NCI-H748 treated with DMSO at 0.1 percent for 48 hours (cell line): ENCODE results near the gene SCNM1.
"Not testable (repeated sequence)": the region's sequence is repeated elsewhere in the genome, so short reads cannot be mapped to it uniquely, and the experiment has no call there.

Experiments used
- DNase-seq: peaks from one replicate; lab custom pipeline; 2025; lab: John Stamatoyannopoulos, UW

SCNM1 gene

GRCh38 chr1:151146412-151147131 is 19.4 kb upstream of the SCNM1 start, which contains the start of gene SEMA6C:
SEMA6C (minus strand) TSS chr1:151146631; CDS start chr1:151142621, 4,010 bp downstream.
- peak; percentile 84 for DNase-seq

DNA sequence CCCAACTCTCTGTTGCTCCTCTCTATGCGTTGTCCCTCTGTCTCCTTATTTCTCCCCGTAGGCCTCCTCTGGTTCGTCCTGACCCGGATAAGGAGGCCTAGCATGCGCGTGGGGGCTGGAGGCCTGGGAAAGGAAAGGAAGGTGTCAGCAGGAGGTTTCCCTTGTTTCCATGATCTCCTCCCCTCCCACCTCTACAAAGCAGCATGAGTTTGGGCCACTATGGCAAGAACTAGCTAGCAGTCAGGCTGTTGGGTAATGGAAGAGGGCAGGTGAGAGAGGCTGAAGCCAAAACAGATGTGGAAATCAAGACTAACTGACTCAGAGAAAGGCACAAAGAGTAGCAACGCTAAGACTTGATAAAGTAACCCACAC is 18.8 kb upstream of the SCNM1 start:
- no peak for DNase-seq

- DNase-seq = no peak
These were observed 18.3 kb upstream of the SCNM1 start for GRCh38 chr1:151147665-151148064.

DNA sequence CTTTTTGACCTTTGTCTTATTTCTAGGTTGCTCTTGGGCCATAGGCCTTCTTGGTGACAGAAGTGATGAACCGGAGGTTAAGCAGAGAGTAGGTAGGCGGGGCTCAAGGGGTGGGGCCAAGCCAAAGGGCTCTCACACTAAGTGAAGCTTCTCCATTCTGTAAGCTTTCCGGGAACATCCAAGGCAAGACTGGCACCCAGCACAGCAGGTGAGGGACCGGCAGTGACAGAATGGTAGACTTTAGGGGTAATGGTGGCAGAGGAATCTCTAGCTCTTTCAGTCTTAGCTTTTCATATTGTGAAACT is 9.5 kb upstream of the SCNM1 start, which contains the start of gene TNFAIP8L2:
TNFAIP8L2 (plus strand) TSS at position 135 of the 305 bp plus-strand sequence. CDS start 2,049 bp downstream, outside the sequence.
- DNase-seq = no peak

- no peak for DNase-seq
These were observed 8.8 kb upstream of the SCNM1 start for GRCh38 chr1:151157067-151157531.

GRCh38 chr1:151158326-151158725 is 7.6 kb upstream of the SCNM1 start:
- no peak for DNase-seq

DNA sequence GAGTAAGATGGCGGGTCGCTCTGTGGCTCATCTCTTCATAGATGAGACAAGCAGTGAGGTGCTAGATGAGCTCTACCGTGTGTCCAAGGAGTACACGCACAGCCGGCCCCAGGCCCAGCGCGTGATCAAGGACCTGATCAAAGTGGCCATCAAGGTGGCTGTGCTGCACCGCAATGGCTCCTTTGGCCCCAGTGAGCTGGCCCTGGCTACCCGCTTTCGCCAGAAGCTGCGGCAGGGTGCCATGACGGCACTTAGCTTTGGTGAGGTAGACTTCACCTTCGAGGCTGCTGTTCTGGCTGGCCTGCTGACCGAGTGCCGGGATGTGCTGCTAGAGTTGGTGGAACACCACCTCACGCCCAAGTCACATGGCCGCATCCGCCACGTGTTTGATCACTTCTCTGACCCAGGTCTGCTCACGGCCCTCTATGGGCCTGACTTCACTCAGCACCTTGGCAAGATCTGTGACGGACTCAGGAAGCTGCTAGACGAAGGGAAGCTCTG is 7.1 kb upstream of the SCNM1 start:
- no peak for DNase-seq

DNA sequence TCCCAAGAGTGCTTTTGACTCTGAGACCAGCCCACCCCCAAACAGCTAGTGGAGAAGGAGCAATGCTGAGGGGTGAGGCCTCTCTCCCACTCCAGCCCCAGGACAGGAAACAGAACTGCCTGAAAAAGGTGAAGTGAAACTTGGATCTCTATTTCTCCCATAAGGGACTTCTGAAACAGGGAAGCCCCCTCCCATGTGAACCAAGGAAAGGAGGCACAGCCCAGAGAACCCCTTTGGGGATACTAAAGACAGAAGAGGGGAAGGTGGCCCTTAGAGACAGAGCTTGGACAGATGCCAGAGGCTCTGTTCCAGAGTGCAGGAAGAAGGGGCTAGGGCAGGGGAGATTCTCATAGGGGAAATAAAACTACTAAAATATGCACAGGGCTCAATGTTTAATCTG is 6.6 kb upstream of the SCNM1 start:
- DNase-seq = no peak

GRCh38 chr1:151164732-151165280 is 1.1 kb upstream of the SCNM1 start:
- no peak for DNase-seq

DNA sequence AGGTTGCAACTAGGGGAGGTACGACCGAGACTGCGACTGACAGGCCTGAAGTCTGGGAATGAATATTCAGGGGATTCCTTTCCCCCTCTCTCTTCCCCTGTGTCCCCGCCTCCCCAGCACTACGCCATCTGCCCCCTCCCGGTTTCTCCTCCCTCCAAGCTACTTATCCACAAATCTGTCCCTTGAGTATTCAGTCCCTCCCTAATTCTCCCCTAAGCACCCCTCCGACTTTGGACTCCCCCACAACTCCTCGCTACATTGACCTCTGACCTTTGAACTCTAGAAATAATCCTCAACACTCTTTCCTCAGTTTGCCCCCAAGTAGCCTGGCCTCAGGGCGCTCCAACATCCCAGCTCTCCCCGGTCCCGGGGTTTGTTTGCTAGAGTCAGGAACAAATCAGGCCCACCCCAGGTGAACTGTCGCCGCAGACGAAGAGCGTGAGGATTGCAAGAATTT is 635 bp upstream of the SCNM1 start:
- peak; percentile 69 for DNase-seq

DNA sequence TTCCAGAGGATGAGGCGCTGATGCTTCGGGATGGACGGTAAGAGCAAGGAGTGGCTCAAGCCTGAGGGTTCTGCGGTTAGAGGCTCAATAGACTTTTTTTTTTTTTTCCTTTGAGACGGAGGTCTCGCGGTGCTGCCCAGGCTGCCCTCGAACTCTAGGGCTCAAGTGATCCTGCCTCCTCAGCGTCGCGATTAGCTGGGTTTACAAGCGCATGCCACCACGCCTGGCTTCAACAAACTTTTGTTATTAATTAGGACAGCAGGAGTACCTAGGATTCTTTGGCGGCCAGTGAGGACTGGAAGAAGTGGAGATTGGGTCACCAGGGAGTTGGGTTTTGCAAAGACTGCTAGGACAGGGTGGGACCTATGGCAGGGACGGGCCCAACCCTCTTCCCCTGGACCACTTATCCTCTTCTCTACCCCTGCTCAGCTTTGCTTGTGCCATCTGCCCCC is 587 bp downstream of the SCNM1 start:
- no peak for DNase-seq

DNA sequence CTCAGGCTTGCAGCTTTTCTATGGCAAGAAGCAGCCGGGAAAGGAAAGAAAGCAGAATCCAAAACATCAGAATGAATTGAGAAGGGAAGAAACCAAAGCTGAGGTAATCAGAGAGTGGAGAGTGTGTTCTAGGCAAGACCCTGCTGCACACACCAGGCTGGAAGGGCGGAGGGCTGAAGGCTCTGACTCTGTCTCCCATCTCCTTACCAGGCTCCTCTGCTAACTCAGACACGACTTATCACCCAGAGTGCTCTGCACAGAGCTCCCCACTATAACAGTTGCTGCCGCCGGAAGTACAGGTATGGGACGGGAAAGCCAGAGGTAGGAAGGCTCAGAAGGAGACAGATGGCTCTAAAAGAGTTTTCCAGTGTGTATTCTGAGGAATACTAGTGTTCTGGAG is 1.2 kb downstream of the SCNM1 start:
- DNase-seq = no peak

GRCh38 chr1:151171190-151171589 is 5.2 kb downstream of the SCNM1 start:
- no peak for DNase-seq

GRCh38 chr1:151175041-151175741 is 9.2 kb downstream of the SCNM1 start:
- no peak for DNase-seq

DNA sequence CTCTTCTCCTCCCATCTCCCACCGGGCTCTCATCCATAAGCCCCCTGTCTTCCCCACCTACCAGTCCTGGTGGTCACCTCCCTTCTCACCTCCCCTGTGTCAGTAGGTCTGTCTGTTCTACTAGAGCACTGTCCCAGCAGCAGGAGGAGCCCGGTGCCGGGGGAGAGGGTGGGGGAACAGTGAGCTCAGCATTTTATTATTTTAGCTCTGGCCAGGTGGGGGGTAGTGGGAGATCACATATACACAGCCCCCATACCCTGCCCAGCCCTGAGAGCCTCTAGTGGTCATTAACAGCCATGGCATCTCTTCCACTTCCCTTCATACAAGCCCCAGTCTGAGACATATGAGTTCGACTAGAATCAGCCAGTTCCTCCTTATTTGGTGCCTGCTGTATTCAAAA is 9.9 kb downstream of the SCNM1 start, which contains the start of gene TMOD4:
TMOD4 (minus strand) TSS at position 119 of the 400 bp plus-strand sequence. CDS start 1,106 bp downstream, outside the sequence.
- no peak for DNase-seq

GRCh38 chr1:151176514-151177045 is 10.6 kb downstream of the SCNM1 start:
- no peak for DNase-seq

DNA sequence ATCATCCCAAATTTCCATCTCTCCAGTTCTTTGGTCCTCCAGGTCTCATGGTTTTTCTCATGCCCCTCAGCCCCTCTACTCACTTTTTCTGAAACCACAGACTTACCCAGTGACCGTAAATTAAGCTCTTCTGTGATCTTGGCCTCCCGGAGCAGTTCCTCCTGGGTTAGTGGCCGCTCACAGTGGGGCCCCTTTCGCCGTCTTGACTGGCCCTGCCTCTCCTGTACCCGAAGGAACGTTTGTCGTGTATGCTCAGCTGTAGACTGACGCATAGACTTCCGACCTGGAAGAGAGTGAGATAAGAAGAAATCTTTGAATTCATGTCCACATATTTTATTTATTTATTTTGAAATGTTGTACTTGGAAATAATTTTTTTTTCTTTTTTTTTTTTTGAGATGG is 18.3 kb downstream of the SCNM1 start:
- no peak for DNase-seq

DNA sequence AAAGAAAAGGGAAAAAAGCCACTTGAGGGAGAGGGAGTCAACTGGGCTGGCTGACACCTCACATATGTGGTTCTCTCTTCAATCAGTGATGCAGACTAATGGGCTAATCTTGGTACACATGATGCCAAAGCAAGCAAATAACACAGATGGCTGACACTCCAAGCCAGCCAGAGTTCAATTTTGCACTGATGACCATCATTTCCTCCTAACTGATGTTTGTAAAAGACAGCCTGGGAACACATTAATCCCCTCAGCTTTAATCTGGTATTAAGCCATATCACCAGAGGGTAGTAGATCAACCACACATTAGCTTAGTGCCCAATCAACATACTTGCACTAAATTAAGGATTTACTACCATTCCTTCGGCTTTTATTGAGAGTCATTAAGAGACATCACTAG is 21.3 kb downstream of the SCNM1 start:
- no peak for DNase-seq

DNA sequence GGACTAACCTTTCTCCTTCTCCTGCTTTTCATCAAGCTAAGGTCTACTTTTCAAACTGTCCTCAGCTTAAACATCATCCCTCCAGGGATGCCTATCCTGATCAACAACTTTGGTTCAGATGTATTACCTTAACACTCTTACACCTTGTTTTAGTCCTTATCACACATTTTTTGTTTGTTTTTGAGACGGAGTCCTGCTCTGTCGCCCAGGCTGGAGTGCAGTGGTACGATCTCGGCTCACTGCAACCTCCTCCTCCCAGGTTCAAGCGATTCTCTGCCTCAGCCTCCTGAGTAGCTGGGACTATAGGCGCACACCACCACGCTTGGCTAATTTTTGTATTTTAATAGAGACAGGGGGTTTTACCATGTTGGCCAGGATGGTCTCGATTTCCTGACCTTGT is 22.7 kb downstream of the SCNM1 start:
- not testable (repeated sequence) for DNase-seq

GRCh38 chr1:151189637-151190445 is 23.9 kb downstream of the SCNM1 start, which contains the start of gene VPS72:
VPS72 (minus strand) TSS chr1:151190197; CDS start chr1:151190121, 76 bp downstream.
- peak; percentile 77 for DNase-seq

DNA sequence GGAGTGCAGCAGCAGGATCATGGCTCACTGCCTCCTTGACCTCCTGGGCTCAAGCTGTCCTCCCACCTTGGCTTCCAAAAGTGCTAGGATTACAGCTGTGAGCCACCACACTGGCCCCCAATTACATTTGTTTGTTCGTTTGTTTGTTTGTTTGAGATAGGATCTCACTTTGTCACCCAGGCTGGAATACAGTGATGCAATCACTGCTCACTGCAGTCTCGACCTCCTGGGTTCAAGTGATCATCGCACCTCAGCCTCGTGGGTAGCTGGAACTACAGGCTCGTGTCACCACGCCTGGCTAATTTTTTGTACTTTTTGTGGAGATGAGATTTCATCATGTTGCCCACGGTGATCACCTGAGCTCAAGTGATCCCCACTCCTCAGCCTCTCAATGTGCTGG is 26.1 kb downstream of the SCNM1 start:
- no peak for DNase-seq
